Stimulated activated CD4-positive, alpha-beta T cell treated with anti-CD3 and anti-CD28 coated beads, Interleukin-2, amount 100 ng/mL, for 48 hours (primary cell): Measurements from ENCODE around the gene LPIN1.
A peak's percentile ranks its signal among the peaks of the same experiment; 100 is the strongest.
"Not testable (repeated sequence)": the region's sequence is repeated elsewhere in the genome, so short reads cannot be mapped to it uniquely, and the experiment has no call there.

Source experiments
- DNase-seq, 2 donors: peaks; one replicate each; pipeline ENCODE4 v3.0.0-alpha.2; 2020

Gene LPIN1

GRCh38 chr2:11814979-11815510, 68.6 kb downstream of the LPIN1 start:
- no peak for DNase-seq

- not testable (repeated sequence) for DNase-seq
Observed at GRCh38 chr2:11816935-11817334, 70.5 kb downstream of the LPIN1 start.

- DNase-seq = no peak
Observed at GRCh38 chr2:11819235-11819729, 72.8 kb downstream of the LPIN1 start.

- DNase-seq = no peak
Observed at GRCh38 chr2:11820650-11821049, 74.2 kb downstream of the LPIN1 start.

GRCh38 chr2:11821705-11822104, 75.3 kb downstream of the LPIN1 start:
- no peak for DNase-seq

DNA sequence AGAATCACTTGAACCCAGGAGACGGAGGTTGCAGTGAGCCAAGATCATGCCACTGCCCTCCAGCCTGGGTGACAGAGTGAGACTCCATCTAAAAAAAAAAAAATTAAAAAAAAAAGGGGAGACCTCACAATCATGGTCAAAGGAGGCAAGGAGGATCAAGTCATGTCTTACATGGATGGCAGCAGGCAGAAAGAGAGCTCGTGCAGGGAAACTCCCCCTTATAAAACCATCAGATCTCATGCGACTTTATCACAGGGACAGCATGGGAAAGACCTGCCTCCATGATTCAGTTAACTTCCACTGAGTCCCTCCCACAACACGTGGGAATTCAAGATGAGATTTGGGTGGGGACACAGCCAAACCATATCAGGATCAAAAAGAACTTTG, 75.9 kb downstream of the LPIN1 start:
- DNase-seq = not testable (repeated sequence)

DNA sequence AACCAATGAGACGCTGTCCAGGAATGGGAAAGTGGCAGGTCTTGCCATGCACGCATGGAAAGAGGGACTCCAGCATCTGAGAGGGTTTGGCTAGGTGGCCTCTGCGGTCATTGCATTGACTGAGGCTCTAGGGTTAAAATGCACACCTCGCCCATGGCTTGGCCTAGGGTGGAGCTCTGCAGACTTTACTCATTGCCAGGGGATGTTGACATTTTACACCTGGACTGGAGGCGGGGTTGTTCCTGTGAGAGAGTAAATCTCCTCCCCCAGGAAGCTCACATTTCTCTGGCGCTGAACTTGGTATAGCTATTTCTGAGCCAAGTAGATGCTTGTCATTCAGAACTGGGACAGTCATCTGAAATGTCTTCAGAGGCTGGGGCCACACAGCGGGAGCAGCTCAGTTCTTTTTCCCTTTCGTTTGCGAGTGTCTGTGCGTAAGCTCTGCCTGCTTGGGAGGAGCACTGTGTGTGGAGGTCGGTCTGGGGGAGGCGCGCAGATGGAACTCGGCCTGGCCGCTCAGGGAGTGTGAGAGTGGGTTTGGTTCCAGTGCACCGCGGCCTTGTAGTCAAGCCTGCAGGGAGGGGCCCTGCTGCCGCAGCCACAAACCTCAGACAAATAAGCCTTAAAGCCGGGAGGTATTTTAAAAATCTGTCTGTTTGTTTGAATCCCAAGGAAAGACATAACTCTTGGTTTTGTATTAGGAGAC, 76.5 kb downstream of the LPIN1 start:
- no peak for DNase-seq

GRCh38 chr2:11824901-11825828, 78.7 kb downstream of the LPIN1 start:
- DNase-seq = no peak

DNA sequence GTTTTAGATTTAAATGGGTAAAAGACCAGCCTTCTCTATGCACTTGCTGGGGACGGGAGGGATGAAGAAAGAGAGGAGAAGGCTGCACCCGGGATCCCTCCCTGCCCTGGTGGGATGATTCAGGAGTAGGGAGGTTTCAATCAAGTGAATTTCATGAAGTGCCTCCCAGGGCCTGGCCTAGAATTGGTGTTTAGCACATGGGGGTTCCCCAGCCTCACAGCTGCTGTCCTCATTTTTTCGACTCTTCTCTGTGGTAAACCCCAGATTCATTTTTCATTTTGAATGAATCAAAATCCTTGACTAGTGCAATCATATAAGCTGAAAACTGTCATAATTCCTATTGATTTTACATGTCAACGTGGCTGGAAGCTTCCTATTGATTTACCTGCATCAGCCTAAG, 81.1 kb downstream of the LPIN1 start:
- peak; percentile 17 to 26 for DNase-seq

GRCh38 chr2:11828933-11829323, 82.5 kb downstream of the LPIN1 start:
- DNase-seq = no peak

GRCh38 chr2:11829324-11829946, 83.0 kb downstream of the LPIN1 start:
- peak; percentile 36 to 41 for DNase-seq

GRCh38 chr2:11829947-11830707, 83.7 kb downstream of the LPIN1 start:
- peak; percentile 34 to 40 for DNase-seq

DNA sequence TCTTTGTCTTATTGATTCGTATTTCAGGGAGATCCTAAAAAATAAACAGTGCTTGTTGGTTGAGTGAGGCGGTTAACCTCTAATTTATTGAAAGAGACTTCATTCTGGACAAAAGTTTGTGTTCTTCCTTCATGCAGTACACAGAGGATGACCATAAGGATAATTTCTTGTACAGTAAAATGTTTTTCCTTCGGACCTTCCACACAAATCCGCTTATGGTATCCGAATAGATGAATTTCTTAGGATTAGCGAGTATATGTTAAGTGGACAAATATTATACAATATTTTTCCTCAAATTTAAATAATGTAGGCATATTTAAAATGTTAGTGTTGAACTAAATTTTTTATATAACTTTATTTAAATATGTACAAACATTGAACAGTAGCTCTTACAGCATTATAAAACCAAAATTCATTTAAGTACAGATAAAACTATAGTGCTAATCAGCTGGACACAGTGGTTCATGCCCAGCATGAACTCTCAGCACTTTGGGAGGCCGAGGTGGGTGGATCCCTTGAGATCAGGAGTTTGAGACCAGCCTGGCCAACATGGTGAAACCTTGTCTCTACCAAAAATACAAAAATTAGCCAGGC, 84.4 kb downstream of the LPIN1 start:
- no peak for DNase-seq

DNA sequence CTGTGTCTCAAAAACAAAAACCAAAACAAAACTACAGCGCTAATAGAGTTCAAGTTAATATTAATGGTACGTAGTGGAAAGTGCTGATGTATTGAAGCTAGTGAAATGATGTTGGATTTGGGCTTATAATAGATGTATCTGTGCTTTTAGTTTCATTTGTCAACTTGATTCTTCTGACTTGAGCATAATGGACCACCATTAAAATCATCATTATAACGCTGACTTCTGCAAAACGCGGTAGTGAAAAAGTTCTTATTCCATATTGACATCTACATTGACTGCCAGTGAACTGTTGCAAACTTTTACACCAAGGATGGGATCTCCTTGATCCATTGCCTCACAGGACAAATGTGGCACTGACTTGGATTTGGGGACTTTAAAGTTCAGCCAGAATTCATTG, 85.0 kb downstream of the LPIN1 start:
- no peak for DNase-seq

- no peak for DNase-seq
Observed at GRCh38 chr2:11832531-11832930, 86.1 kb downstream of the LPIN1 start.

GRCh38 chr2:11833601-11834000, 87.2 kb downstream of the LPIN1 start:
- DNase-seq = no peak

GRCh38 chr2:11835403-11835802, 89.0 kb downstream of the LPIN1 start:
- DNase-seq = no peak

DNA sequence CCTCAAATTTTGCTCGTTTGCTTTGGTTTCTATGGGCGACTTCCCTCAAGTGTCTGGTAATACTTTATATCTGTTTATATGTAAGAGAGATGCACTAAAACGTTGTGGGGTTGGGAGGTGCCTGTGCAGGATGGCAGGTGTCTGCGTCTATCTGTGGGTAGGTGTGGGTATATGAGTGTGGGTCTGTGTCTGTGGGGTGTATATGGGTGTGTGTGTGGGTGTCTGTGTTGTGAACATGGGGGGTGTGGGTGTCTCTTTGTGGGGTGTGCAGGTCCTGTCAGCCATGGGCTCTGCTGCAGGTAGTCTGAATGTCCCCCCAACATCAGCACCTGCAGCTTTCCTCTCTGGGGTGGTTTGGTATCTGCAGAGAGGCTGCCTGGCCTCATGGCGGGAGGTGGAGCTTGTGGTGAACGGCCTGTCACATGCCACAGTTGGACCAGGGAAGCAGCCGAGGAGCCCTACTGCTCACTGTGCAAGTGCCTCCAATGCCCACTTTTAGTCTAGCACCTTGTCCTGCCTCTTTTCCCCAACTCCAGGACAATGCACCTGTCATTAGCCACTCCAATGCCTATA, 90.3 kb downstream of the LPIN1 start:
- DNase-seq = no peak

DNA sequence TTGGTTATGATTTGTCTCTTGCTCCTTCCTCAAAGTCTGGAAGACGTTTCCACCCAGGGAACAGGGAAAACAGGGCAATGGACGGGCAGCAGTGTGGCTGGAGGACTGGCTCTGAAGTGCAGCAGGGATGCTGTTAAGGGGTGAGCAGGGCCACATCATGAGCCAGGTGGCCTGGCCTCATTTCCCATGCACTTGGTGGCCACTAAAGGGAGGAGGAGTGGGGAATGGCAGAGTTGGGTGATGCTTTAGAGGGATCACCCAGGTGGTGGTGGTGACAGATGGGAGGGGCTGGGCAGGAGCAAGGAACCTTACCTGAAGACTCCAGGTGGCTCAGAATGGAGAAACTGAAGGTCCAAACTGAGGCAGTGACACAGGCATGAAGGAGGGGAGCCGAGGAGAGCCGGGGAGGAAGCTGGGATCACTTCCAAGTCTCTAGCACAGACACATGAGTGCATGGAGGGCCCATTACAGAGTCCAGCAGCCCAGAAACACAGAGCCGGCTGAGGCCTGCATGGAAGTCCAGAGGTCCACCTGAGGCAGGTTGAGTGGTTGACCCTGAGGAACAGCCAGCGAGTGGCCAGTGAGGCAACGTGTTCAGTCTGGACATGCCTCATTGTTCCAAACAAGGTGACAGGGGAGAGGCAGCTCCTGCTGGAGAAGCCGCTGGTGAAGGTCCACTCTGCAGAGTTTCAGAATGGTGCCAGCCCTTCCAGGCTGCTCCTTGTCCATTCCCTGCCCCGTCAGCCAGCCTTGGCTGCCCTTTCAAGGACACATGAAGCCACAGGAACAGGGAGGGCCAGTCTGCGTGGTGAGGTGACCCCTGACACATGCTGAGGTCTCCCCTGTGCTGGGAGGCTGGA, 91.7 kb downstream of the LPIN1 start:
- no peak for DNase-seq

DNA sequence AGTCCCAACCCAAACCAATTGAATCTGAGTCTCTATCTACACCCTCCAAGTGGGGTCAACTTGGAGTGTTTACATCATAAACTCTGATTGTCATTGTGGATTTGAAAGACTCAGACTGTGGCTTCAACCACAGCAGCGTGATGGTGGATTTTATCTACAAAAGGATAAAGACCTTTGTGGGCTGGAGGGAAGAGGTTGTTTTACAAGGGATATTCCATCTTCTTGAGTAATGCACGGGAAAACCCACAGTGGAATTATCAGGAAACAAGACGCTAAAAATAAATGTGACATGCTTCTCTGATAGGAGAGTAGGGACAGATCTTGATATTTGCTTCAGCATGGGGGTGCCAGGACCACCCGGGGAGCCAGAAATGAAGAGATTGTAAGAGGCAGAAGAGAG, 93.5 kb downstream of the LPIN1 start:
- no peak for DNase-seq

- no peak for DNase-seq
Observed at GRCh38 chr2:11842336-11842735, 95.9 kb downstream of the LPIN1 start.
